NK-92 (cell line): ENCODE results near the gene CYFIP2.

Experiments used
- DNase-seq: peaks from one replicate; lab custom pipeline; 2025; ENCODE audit not compliant: unreplicated experiment; lab: John Stamatoyannopoulos, UW

Gene CYFIP2

DNA sequence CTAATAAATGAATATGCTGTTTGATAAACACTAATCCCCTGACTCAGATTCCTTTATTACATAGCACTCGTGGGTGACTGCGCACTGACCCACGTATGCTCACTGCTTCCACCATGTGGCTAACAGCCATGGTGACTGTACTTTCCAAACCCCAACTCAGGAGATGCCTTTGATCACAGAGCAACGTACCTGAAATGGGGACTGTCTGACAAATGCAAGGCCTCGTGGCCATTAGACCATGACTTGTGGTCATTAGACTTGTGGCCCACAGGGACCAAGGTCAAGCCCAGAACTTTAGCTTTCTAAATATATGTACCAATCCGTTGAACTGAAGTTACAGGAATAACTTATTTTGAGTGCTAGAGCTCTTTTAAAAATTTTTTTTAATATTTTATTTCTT, 46.6 kb downstream of the CYFIP2 start:
- DNase-seq, result no peak

DNA sequence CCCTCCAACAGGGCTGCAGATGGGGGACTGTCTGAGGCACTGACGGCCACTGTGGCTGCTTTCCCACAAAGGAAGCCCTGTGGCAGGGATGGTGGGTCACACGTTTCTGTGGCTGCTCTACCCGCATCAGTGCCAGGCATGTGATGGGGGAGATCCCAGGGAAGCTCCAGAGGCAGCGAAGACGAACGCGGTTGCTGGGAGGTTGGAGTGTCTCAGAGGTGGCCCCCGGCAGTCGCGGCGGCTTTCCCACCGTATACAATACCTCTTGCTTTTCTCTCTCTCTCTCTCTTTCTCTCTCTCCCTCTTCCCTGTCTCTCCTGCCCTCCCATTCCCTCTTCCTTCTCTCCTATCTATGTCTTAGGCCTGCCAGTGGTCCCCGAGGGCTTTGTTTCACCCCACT, 56.7 kb downstream of the CYFIP2 start:
- DNase-seq, result no peak

DNA sequence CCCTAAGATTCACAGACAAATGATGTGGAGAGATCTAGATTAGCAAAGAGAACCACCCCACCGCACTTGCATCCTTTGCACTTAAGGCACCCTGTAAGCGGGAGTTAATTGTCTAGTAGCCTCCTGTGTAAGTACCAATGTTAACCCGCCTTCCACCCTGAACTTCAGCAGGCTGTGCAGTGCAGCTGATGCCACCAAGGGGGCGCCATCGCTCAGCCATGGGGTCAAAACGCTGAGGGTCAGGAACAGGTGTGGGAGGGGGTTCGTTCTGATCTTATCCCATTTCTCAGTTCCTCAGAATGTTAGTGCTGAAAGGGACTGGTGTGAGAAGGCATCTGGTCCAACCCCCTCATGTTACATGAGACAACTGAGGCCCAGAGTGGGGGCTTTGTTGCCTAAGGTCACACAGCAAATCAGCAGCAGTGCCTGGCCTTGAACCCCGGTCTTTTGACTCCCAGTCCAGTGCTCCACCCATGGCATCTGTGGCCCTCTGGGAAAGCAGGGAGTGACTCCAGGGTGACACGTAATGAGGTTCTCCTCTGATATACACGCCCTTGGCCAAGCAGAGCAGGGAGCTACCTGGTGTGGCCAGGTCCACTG, 57.3 kb downstream of the CYFIP2 start:
- no peak for DNase-seq

DNA sequence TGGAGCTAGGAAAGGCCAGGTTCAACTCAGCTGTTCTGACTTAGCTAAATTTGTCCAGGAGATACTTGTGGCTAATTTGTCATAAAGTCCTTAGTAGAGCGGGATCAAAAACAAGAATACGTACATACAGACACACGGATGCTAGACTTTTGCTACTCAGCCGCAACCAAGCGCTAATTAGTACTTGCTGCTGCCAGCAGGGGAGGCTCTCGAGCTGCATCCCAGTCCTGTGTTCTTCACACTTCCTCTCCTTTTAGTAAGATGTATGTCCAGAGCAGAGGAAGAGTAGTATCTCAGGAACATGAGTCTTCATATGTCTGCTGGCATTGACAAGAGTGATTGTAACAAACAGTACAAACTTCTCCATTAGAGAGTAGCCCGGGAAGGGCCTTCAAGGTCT, 58.3 kb downstream of the CYFIP2 start:
- DNase-seq, result no peak

DNA sequence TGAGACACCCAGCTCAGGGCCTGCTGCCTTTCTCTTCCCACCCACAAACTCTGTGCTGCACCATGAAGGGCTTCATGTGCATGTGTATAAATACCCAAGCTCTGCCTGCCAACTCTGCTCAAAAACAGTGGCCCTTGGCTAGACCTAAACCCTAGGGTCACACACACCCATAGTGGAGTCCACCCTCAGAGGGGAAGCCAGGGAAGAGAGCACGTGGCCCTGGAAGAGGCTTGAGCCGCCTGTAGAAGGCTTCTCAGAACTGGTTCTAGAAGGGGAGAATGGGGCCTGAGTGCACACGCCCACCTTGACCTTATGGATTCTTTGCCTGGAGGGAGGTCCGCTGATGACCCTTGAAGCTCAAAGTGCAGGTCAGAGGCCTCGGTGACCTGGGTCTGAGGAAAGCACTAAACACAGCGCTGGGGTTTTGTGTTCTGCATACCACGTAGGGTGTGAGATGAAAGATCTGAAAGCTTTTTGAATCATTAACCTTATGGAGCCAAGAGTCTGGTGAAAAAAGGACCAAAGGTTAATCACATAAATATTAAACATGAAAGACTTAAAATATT, 60.6 kb downstream of the CYFIP2 start:
- DNase-seq, result no peak

DNA sequence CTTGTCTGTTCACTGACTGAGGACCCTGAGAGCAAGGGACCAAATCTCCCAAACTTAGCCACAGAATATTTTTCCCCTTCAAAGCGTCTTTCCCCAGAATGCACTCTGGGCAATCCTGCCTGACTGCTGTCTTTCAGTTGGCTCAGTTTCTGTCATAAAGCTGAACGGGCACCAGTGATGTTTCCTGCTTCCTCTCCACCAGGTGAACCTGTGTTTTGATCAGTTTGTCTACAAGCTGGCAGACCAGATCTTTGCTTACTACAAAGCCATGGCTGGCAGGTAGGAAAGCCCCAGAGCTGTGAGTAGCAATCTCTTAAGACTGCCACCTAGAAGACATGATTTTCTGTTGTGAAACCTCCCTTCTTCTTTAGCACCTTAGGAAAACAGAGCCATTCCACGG, 61.8 kb downstream of the CYFIP2 start:
- no peak for DNase-seq

DNA sequence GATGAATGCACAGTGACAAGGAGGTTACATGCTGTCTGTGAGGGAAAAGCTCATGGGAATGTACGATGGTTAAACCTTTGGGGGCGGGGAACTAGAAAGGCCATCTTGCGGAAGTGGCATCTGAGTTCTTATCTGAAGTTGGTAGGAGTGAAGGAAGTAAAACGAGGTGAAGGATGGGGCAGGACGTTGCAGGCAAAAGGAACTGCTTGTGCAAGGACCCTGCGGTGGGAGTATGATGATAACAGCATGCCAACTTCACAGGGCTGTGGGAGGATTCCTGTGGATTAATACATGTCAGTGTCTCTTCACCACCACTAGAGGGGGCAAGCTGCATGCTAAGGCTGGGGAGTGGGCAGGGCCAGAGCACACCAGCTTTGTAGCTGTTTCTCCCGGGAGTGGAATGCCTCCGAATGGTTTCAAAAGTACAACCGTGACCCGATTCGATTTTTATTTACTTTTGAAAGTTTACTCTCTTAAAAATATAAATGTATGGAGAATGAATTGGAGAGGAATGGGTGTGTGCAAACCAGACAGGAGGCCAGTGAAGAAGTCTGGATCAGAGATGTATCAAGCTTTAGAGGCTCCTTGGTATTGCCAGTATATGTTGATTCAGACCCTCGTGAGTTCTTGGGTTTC, 62.5 kb downstream of the CYFIP2 start:
- DNase-seq, result no peak

DNA sequence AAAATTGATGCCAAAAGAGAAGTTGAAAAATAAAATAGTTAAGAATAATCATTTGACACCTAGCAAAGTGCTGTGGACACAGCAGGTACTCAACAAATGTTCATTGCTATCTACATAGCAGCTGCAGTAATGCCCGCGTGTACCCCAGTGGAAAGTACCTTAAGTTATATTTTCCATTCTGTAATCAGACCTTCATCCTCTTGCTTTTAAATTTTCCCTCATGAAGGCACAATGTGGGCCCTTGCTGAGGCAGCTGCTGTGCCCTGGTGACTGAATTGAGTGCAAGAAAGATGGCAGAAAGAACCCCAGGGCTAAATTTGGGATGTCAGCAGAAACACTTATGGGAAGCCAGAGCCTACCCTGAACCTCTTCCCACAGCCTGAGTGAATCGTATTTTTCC, 65.9 kb downstream of the CYFIP2 start:
- no peak for DNase-seq

DNA sequence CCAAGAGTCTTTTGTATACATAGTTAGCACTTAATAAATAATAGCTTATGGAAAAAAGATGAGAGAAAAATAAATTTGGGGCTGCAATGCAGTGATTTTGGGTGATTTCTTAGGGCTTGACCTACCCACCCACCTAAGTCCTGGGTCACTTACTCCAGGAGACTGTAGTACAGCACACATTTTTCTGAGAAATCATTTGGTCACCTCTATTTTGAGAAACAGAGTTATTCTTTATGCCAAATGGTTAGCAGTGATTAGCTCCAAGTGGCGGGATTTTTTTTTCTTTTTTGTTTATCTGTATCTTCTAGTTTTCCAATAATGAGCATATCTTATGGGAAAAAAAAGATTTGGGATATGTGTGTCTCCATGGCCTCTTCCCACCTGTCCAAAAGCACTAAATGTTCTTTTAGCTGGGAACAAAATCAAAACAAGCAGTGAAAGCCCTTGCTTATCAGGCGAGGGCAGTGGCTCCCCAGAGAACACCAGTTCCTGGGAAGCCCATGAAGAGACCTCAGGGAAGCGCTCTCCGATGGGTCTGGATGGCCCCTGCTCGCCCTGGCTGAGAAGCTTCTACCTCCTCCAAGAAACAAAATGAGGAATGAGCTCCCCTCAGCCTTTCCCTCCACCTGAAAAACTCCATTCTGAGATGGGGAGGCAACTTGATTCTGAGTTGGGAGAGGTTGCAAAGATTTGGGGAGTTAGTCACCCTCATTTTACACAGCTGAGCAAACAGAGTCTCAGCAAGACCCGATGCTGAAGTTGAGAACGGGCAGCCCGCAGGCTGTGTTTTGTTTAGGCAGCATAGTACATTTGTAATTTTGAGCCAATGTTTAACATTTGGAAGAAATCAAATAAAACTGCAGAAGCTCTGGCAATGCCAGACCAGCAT, 69.9 kb downstream of the CYFIP2 start:
- DNase-seq, result no peak

DNA sequence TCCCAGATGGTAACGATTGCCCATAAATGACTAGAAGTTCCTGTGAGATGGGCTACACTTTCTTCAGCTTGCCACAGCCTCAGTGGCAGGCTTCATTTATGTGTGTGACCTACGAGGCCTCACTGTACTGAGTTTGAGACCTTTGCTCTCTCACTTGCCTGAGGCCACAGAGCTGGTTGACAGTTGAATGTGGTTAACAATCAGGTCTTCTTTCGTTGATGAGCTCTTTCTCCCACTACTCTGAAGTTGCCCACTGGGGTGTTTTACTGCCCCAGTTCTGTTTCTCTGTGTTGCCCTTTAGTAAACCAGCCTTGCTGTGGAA, 70.5 kb downstream of the CYFIP2 start:
- no peak for DNase-seq

DNA sequence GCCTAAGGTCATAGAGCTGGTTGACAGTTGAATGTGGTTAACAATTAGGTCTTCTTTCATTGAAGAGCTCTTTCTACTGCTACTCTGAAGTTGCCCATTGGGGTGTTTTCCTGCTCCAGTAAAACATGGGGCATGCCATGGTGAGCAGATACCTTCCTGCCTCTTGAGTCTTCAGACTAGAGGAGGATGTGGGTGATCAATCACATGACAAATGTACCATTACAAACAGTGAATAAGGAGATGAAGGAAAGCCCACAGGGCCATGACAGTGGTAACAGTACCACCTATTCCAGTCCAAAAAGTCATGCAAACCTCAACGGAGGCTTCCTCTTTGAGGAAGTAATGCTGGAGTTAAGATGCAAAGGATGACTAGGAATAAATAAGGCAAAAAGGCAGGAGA, 73.5 kb downstream of the CYFIP2 start:
- DNase-seq, result no peak

DNA sequence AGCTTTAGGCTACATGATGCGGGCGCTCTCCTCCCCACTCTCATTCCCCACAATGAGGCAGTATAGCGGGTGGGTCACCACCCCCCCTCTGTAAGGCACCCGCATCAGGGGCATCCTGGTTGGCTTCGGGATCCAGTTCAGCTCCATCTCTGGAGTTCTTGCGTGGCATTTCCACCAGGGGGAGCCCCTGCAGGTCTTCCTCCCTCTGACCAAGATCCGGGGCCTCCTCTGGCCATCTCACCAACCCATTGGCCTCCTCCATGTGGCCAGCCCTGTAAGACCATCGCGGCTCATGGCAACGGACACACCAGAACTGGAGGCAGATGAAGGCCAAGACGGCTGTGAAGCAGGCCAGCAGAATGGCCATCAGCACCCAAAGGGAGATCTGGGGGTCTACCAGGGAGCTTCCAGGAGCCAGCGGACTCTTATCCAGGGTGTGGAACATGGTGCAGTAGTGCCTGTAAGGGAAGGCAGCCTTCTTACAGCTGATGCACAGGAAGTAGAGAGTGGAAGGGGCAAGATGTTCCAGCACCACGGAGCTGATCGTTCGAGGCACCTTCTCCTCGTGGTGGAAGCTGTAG, 77.0 kb downstream of the CYFIP2 start:
- no peak for DNase-seq

DNA sequence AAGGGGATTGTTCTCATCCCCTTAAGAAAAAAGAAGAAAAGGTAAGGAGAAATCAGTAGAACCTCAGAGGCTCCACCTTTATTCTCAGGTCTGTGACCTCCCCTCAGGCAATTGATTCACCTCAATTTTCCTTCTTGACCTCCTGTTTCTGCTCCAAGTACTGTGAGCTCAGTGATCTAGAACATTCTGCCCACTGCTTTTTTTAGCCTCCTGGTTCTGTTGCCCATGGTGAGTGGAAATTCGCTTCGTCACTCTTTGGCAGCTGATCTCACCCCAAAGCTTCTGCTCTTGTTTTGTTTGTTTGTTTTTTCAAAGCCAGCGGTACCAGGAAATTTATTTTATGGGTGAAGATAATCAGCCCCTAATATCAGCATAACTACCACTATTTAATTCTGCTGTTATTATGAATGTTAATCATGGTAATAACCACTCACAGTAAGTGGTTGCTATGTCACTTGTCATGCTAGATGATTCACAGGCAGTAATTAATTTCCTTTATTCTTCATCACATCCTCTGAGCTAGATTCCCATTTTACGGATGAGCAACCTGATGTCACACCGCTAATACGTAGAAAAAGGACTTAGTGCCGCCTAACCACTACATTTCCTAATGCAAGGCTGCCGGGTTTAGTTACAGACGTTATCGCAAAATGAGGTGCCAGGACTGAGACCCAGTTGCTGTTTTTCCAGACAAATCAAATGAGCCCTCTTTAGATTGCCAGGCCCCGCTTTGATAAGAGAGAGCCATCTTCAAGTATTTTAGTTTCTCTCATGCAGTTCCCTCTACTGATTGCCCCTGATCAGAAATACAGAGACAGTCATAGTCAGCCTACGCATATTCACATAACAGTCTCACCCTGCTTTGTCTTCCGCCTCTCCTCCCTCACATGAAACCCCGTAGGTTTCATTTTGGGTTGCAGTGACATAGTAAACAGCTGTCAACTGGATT, 78.2 kb downstream of the CYFIP2 start:
- DNase-seq, result no peak

DNA sequence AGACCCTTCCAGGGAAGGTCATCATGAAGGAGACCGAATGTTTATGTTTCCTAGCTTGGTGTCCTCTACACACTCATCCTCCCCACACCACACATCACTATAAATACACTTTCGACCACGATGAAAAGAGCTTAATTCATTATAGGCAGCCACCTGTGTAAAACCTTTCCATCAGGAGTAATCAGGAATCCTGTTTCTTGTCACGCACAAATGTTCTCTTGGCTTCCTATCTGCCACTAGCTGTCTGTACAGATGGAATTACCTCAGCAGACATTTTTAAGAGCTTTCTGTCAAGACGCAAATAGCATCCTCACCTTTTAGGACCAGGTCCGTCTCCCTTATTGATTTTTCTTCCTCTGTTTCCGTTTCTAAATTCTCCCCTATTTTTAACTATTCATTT, 79.1 kb downstream of the CYFIP2 start:
- DNase-seq, result no peak

DNA sequence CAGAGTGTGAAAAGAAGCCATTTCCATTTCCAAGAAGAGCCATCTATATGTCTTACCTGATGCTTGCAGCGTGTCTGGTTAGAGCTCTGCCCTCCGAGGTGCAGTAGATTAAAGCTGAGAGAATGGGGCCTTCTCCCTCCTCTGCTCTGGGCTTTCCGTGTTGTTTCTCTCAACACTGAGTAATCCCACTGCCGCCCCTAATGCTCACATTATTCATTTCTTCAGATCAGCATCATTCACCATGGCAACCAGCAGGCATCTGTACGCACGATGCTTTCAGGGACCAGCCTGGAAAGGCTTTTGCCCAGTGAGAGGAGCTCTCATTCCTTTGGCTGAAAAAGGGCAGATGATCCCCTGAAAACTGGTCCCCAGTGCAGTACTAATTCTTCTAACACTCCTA, 79.6 kb downstream of the CYFIP2 start:
- no peak for DNase-seq

DNA sequence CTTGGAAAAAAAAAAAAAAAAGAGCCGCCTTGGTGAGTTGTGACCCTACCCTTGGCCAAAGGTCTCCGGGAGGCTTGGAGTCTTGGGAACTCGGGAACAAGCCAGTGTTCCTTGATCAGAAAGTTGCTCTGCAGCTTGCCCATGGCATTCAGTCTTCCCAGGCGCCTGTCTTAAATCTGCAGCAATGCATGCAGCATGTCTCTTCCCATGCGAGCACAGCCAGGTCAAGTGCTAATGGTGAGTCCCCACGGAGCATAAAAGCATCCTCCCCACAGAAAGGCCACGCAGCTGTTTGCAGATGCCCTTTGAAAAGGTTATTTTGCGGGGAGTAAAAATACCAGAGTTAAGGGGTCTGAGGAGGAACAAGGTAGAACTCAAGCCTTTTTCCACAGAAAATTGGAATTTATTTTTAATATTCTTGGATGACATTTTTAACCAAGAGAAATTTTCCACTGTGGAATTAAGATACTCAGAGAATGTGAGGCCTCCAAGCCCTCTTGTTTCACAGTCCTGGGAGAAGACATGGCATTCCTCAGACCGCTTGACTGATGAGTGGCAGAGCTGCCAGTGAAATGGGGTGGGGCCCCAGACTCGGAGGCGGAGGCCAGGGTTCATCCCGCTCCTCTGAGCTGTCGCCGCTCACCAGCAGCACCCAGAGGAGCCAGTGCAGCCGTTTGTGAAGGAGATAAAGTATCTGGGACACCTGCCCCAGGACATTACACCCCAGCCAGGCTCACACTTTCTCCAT, 81.6 kb downstream of the CYFIP2 start:
- DNase-seq, result no peak

DNA sequence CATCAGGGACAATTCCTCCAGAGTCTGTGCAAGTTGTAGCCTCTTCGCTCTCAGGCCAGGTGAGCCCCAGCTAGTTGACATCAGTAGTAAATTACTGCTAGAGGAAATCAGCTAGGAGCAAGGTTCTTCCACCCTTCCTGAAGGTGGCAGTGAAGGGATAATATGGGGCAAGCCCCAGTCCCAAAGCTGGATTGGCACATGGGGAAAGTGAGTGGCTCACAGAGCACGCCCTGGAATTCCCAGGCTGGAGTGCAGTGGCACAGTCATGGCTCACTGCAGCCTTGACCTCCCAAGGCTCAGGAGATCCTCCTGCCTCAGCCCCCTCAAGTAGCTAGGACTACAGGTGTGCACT, 82.1 kb downstream of the CYFIP2 start:
- DNase-seq, result no peak

DNA sequence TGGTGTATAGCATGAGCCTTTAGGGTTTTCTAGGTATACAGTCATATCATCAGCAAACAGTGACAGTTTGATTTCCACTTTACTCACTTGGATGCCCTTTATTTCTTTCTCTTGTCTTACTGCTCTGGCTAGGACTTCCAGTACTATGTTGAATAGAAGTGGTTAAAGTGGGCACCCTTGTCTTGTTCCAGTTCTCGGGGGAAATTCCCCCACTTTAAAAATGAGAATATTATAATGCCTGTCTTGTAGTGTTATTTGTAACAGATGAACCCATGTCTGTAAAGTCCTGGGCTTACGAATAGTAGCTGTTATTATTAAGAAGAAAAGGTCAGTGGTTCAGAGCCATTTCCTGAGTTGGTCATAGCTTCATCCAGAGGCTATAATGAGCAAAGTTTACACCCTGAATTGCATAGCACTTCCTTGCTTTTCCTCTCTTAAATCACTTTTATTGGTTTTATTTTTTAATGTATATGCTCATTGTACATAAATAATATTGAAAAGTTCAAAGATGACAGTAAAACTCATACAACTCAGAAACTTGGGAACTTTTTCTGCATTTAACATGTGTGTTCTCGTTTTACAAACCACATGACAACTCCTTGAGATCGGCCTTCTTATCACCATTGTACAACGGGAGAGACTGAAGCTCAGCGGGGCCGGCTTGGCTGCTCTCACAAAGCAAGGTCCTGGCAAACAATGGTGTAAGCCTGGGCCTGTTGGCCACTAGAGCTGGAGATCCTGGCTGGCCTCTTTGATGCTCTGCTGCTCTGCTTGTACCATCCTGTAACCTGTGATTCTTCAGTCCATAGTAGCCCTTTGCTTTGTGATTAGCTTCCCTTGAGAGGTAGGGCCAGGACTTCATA, 85.2 kb downstream of the CYFIP2 start:
- no peak for DNase-seq

DNA sequence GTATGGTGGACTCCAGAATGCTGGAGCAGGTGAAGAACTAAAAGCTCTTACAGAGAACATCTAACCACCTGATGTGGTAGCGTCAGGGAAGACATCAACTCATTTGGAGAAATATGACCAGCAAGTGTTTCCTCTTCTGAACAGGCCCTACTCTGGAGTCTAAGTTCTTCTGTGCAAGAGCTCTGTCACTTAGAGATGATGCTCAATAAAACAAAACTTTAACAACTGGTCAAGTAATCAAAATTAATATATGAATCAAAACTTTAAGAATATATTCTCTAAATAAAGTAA, 85.8 kb downstream of the CYFIP2 start:
- no peak for DNase-seq
